HG02870 (cell line): ENCODE measurements around the gene GLP1R.

ENCODE experiments used
- ATAC-seq: cut with Tn5 transposase; IDR thresholded peaks from one replicate; pipeline ENCODE4 v1.9.1; 2021; ENCODE audit warnings: mild to moderate bottlenecking, moderate library complexity; ENCODE audit not compliant: unreplicated experiment

GLP1R gene

DNA sequence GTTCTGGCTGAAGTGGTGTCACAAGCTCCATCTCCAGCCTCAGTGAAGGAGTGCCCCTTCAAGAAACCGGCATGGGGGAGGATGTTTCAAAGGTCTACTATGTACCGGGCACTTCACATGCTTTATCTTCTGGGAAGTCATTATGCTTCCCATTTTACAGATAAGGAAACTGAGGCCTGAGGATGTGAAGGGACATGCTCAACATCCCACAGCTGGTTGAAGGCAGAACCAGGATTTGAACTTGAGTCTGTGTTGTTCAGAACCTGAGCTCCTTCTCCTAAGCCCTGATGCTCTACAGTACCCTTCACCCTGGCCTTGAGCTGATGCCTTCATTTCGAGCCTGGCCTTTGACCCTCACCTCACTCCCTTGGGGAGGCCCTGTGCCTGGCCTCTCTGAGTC is 13.0 kb downstream of the GLP1R start:
- no peak for ATAC-seq

DNA sequence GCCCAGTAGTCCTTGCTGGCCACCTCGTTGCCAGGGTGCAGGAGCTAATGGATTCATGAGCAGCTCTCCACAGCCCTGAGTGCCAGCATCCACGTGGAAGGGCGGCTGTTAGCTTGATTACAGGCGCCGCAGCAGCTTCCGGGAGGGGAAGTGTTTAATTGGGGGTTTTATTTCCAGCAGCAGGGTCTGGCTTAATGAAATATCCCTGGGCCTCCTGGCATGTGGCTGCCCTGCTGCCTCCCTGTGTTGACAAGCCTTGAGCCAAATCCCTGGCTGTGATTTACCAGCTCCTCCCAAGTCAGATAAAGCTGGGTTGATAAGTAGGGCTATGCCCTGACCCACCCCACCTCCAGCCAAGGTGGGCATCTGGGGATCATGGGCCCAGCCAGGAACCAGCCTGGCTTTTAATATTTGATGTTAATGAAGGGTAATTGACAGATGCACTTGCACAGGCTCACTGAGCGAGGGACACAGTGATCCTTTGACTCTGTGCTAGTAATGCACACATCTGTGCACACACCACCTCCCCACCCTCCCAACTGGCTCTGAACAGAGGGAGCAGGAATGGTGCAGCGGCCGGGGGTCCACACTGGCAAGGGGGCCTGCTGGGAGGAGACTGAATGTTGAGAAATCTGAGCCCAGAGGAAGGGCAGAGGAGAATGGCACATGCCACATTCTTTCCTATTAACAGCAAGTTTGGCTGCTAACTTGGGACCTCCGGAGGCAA is 13.6 kb downstream of the GLP1R start:
- no peak for ATAC-seq

DNA sequence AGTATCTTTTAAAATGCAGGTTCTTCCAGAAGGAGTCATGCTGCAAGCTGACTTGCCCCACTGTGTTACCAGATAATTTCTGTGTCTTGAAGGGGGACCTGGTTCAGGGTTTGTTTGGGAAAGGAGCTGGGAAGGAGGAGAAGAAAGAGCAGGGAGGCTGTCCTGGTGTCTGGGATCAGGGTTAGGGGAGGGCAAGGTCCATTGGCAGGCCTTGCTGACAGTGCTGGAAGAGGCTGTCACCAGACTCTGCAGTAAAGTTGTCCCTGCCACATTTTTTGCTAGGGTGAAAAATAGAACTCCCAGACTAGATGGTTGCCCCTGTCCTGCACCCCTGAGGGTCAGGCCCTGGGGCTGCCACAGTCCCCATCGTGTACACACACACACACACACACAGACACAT is 14.9 kb downstream of the GLP1R start:
- ATAC-seq = no peak

- no peak for ATAC-seq
These were observed 17.0 kb downstream of the GLP1R start for GRCh38 chr6:39065561-39065960.

DNA sequence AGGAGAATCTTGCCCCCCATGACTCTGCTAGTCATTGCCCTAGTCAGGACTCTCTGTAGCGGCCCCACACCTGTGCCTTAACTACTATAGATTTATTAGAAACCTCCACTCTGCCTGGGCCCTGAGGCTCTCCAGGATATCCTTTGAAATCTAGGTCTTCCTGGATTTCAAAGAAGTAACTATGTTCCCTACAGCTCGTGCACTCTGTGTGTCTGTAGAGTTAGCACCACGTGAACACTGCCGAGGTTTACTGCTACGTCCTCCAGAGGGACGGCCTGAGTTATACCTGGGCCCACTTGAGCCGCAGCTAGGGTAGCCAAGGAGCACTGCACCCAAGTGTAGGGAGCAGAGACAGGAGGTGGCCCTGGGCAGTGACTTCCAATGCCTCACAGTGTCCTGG is 19.8 kb downstream of the GLP1R start:
- ATAC-seq = no peak

- no peak for ATAC-seq
These were observed 24.2 kb downstream of the GLP1R start for GRCh38 chr6:39072830-39073229.

- ATAC-seq = no peak
These were observed 25.1 kb downstream of the GLP1R start for GRCh38 chr6:39073471-39074355.

DNA sequence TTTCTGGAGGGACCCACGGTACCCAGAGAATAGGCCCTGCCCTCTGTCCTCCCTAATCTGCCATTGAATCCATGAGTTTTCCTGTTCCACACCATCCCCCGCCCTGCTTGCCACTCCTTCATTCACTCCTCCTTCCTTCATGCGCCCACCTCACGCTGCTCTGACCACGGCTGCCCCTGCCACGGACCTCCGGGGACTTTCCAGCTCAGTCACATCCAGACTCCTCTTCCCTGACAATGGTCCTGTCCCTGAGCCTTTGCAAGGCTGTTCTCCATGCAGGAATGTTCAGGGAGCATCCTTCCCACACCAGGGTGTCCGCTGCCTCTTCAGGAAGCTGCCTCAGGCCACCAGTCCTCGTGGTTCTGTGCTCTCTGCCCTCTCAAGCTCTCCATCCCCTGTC is 25.9 kb downstream of the GLP1R start:
- no peak for ATAC-seq

DNA sequence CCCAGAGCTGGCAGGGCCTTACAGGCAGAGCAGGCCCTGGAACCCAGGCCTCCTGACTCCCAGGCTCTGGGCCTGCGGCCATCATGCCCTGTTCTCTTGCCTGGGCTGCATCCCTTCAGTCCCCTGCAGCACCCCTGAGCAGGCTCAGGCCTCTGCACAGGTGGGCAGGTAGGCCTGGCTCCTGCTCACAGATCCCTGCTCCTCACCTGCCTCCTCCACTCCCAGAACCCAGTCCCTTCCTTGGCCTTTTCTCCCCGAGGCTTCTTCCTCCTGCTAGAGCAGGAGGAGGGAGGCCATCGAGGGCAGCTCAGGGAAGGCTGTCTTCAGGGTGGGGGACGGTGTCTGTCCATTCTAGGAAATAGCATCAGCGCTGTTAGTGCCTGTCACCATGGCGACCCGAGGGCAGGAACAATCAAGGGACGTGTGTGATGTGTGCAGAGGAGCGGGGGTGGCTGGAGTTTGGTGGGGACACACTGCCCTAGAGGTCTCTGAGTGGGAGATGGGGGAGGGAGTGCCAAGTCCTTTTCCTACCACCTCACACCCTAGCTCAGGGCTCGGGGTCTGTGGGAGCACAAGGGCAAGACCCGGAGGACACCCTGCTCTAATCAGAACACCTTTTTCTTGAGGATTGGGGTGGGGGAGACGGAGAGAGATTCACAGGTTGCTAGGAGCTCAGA is 26.6 kb downstream of the GLP1R start:
- ATAC-seq = no peak

DNA sequence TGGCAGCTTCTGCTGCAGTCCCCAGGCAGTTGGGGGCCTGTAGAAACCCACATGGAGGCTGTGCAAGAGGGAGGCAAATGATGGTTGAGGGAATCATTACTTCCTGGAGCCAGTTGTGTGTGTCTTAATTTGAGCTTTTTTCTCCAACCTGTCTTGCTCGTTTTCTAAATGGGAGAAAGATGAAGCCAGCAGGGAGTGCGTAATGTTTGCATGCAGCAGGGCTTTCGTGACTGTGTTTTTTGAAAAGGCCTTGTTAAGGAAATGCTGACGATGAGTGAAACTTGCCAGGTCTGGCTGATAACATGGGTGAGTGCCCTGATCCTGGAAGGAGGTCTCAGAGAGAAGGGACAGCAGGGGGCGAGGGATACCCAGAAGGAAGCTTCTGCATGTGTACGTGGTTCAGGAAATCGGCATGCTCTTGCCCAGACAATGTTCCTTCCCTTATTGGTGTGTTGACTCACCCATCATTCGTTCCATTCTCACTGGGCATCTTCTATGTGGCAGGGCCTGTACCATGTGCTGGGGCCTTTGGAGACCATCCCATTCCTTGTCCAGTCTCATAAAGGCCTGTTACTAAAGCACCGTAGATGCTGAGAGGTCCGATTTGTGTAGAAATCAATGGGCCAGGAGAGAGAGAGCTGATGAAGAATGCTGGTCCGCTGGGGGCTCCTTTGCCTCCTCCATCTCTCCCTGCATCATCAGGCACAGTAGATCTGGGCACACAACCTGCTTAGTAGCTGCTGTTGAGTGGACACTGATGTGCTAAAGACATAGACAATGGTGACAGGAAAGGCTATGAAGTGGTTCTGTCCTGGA is 27.4 kb downstream of the GLP1R start:
- no peak for ATAC-seq

- ATAC-seq = no peak
These were observed 28.3 kb downstream of the GLP1R start for GRCh38 chr6:39076623-39077535.

DNA sequence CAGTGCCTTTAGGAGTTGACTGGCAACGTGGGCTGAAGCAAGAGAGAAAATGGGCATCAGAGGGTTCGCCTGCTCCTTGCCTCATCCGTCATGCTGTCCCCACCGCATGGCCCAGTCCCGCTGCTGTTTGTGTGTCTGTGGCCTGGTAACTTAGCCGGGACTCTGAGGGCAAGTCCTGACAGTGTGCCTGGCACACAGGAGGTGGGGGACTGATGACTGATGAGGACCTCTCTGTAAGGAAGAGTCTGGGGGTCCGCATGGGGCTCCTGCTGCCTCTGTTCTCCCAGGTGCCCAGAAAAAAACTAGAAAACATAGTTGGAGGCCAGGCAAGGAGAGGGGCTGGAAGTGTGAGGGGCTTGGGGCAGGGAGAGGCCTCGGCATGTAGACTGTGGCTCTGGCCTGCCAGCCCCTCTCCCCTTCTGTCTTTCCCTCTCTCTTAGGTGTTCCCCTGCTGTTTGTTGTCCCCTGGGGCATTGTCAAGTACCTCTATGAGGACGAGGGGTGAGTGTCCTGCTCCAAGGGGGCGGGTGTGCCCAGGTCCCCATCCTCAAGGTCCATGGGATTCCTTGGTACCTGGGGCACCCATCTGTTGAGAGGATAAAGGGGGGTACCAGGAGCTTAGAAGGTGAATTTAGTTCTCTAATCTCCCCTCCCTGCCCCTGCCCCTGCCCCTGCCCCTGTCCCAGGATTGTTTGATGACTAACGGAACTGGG is 29.5 kb downstream of the GLP1R start:
- no peak for ATAC-seq

DNA sequence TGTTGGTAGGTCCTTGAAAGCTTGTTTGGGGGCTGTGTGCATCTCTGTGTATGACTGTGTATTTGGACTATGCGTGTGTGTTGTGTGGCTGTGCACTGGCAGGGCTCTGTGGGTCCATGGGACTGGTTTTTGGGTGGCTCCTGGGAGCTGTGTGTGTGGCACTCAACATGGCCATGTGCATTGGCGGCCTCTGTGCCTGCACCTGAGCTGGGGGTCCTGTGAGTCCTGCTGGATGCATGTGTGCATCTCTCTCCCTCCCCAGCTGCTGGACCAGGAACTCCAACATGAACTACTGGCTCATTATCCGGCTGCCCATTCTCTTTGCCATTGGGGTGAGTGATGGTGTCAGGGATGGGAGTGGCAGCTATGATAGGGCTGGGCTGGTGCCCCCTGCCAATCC is 30.1 kb downstream of the GLP1R start:
- no peak for ATAC-seq

- ATAC-seq = no peak
These were observed 30.9 kb downstream of the GLP1R start for GRCh38 chr6:39079197-39080125.

DNA sequence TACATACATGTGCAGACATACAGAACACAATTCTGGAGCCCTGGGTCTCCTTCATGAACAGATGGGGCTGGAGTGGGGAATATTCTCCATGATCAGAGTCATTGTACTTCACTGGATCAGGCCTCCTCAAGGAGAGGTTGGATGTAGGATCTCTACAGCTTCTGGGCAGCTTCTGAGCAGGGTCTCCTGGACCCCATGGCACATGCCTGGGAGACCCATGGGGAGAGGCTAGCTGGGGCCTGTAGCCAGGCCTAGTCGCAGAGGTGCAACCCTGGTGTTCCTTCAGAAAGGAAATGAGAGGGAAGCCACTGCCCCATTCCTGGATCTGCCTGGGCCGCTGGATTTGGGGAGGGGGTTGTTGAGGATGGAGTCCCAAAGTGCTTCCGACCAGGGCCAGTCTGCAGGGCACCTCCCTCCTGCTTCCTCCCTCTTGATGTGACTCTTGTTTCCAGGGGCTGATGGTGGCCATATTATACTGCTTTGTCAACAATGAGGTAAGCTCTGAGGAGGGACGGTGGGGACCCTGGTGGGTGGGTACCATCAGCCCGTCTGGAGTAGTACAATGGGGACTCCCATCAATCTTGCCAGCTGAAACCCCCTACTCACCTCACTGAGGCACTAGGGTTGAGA is 31.8 kb downstream of the GLP1R start:
- ATAC-seq = no peak

GRCh38 chr6:39082310-39082709 is 33.7 kb downstream of the GLP1R start:
- ATAC-seq = no peak

DNA sequence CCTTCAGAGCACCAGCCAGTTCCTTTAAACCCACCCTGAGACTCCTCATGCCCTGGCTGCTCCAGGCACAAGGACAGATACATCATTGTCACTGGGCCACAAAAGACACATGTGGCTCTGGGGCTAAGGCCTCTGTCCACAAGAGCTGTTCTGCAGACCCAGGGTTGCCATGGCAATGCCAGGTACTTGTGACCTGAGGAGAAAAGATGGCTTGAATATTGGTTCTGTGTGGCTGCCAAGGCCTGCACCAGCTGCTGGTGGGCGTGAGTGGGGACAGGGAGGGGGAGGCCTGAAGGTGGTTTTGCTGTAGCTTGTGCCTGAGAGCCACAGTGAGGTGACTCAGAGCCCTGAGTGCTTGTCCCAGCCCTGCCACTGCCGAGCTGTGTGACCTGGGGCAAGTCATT is 34.7 kb downstream of the GLP1R start:
- no peak for ATAC-seq

- no peak for ATAC-seq
These were observed 35.9 kb downstream of the GLP1R start for GRCh38 chr6:39084506-39084905.
